Measurements from ENCODE around the gene CAMK2D. TPM values are rescaled to one million over a fixed set of nuclear protein-coding genes. Genes with fewer than 3 reads are reported as not detected.
A peak's percentile ranks its signal among the peaks of the same experiment; 100 is the strongest.

CAMK2D gene
- polyA plus RNA-seq, 3 donors = 10.4 to 30.6 (median 19.6) TPM

GRCh38 chr4:113635739-113636437 lies 125.7 kb downstream of the CAMK2D start:
- Histone ChIP-seq H4K20me1 (ENCODE audit: insufficient read depth, low read length) (peaks cover 80% of the 10 kb centered on the region), H3K79me2 (ENCODE audit: insufficient read depth, low read length) (no peaks in the 10 kb centered on the region), H3K4me1 (ENCODE audit: control insufficient read depth in 1 of 2, insufficient read depth in 2 of 2, low read length in 2 of 2) (peaks cover 5 to 6% of the 10 kb centered on the region in 2 donors), H3K27me3 (ENCODE audit: control insufficient read depth in 2 of 2, insufficient read depth in 2 of 2, low read length in 2 of 2) (no peaks in the 10 kb centered on the region), H3K4me3 (replicated peaks in 1 of 3; ENCODE audit: low read depth in 2 of 3, low read length in 3 of 3) (no peak overlapping the region), H3K27ac (ENCODE audit: low read depth in 1 of 2, low read length in 2 of 2) (no peak overlapping the region), H2AFZ (ENCODE audit: insufficient read depth, low read depth, low read length, poor library complexity, severe bottlenecking) (no peak overlapping the region), H3K9ac (ENCODE audit: insufficient read depth, low read length, poor library complexity, severe bottlenecking) (no peak overlapping the region), H3K36me3 (replicated peaks in 1 of 2; ENCODE audit: control insufficient read depth in 1 of 2, insufficient read depth in 2 of 2, low read length in 2 of 2) (no peaks in the 10 kb centered on the region), H3K4me2 (replicated peaks; ENCODE audit: extremely low read depth, low read length, poor library complexity, severe bottlenecking) (no peak overlapping the region), H3K9me3 (replicated peaks in 1 of 2; ENCODE audit: control insufficient read depth in 1 of 2, insufficient read depth in 1 of 2, low read length in 2 of 2) (no peaks in the 10 kb centered on the region)
- H3K27me3 Mint-ChIP-seq (ENCODE audit: low read depth in 3 of 3) = peaks cover 0 to 2% (median 0%) of the 10 kb centered on the region in 3 donors
- peaks cover 19% of the 10 kb centered on the region for H3K4me1 Mint-ChIP-seq
- no peak for TF ChIP-seq CTCF (IDR thresholded peaks at IDR 0.05)
- no peak overlapping the region for H3K4me3 Mint-ChIP-seq
- H3K36me3 Mint-ChIP-seq = no peaks in the 10 kb centered on the region
- peak overlapping the region in 1 of 7 donors; percentile 38 for H3K27ac Mint-ChIP-seq
- no peaks in the 10 kb centered on the region for H3K9me3 Mint-ChIP-seq
- intact Hi-C loops (cut with micrococcal nuclease) = no loop called here
- no peak for DNase-seq
- WGBS (ENCODE audit: insufficient coverage) = 84% methylated on average over 3 of the region's 3 CpGs

- DNase-seq = no peak
- Mint-ChIP-seq H3K36me3 (no peaks in the 10 kb centered on the region), H3K4me3 (no peak overlapping the region), H3K4me1 (peaks cover 15% of the 10 kb centered on the region), H3K9me3 (no peaks in the 10 kb centered on the region), H3K27me3 (ENCODE audit: low read depth in 3 of 3) (peaks cover 0 to 2% (median 0%) of the 10 kb centered on the region in 3 donors), H3K27ac (no peak overlapping the region)
- Histone ChIP-seq H3K27me3 (ENCODE audit: control insufficient read depth in 2 of 2, insufficient read depth in 2 of 2, low read length in 2 of 2) (no peaks in the 10 kb centered on the region), H4K20me1 (ENCODE audit: insufficient read depth, low read length) (peaks cover 75% of the 10 kb centered on the region), H3K27ac (ENCODE audit: low read depth in 1 of 2, low read length in 2 of 2) (no peak overlapping the region), H3K4me3 (replicated peaks in 1 of 3; ENCODE audit: low read depth in 2 of 3, low read length in 3 of 3) (no peak overlapping the region), H3K9ac (ENCODE audit: insufficient read depth, low read length, poor library complexity, severe bottlenecking) (no peak overlapping the region), H3K79me2 (ENCODE audit: insufficient read depth, low read length) (no peaks in the 10 kb centered on the region), H2AFZ (ENCODE audit: insufficient read depth, low read depth, low read length, poor library complexity, severe bottlenecking) (no peak overlapping the region), H3K9me3 (replicated peaks in 1 of 2; ENCODE audit: control insufficient read depth in 1 of 2, insufficient read depth in 1 of 2, low read length in 2 of 2) (no peaks in the 10 kb centered on the region), H3K4me2 (replicated peaks; ENCODE audit: extremely low read depth, low read length, poor library complexity, severe bottlenecking) (no peak overlapping the region), H3K4me1 (ENCODE audit: control insufficient read depth in 1 of 2, insufficient read depth in 2 of 2, low read length in 2 of 2) (peaks cover 5 to 6% of the 10 kb centered on the region in 2 donors), H3K36me3 (replicated peaks in 1 of 2; ENCODE audit: control insufficient read depth in 1 of 2, insufficient read depth in 2 of 2, low read length in 2 of 2) (no peaks in the 10 kb centered on the region)
- intact Hi-C loops (cut with micrococcal nuclease) = no loop called here
- TF ChIP-seq CTCF (IDR thresholded peaks at IDR 0.05) = no peak
- WGBS (ENCODE audit: insufficient coverage) = no CpG with 5 or more reads among the region's 3 CpGs
Observed at GRCh38 chr4:113634081-113634969, 127.2 kb downstream of the CAMK2D start.

Data from CD14-positive monocyte (primary cell).